HG03457 (cell line): ENCODE data around the gene MAML2.

Experiments
- ATAC-seq: cut with Tn5 transposase; IDR thresholded peaks from one replicate; pipeline ENCODE4 v1.9.1; 2021; ENCODE audit warnings: moderate number of reproducible peaks; ENCODE audit not compliant: unreplicated experiment

The MAML2 gene

DNA sequence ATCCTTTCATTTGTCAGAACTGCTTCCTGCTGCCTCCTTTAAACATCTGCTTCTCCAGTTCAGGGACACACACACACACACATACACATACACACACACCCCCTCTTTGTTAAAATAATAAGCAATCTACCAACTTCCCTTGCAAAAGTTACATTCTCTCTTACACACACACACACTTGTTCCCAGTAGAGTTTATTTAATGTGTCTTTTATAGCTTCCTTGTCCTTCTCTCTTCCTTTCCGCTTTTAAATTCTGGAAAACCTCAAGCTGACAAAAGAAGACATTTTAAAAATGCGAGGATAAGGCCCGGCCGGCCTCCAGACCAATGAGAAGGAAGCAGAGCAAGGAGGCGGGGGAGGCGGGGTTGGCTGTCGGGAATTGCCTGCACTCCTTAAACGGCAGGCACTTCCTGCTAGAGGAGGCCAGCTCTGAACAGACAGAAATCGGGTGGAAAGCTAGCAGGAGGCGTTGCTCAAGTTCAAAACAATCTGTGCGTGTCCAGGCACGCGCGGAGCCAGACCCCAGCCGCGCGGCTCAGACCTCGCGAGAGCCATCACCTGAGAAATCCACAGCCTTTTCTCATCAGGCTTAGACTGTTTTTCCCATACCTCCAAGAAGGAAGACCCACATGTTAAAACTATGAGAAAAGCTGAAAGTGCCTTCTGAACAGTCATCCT lies 99.9 kb downstream of the MAML2 start:
- ATAC-seq, result peak; percentile 95

DNA sequence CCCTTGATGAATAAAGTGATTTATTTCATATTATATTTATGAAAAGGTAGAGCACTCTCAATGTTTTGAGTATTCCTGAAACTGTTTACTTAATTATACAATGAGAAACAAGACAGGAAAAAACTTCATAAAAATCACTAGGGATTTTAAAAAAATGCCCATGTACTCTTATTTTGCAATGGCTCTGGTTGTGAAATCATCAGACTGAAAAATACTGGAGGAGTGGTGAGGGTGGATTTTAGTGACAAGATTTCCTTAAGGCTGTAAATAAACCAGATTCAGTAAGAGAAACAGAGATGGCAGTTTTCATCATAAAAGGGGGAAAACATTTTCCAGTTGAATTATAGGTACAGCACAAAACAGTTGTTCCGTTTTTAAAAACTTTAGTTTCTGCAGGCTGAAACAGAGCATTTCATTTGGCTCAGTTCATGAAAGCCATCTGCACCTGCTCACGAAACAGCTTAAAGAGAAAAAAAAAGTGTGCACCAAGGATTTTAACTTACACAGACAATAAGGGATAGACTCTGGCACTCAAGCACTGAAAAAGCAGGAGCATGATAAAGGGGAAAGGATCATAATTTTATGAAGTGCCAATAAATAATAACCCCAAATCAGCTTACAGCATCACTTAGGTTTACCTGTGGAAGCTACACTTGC lies 100.7 kb downstream of the MAML2 start:
- ATAC-seq, result no peak

DNA sequence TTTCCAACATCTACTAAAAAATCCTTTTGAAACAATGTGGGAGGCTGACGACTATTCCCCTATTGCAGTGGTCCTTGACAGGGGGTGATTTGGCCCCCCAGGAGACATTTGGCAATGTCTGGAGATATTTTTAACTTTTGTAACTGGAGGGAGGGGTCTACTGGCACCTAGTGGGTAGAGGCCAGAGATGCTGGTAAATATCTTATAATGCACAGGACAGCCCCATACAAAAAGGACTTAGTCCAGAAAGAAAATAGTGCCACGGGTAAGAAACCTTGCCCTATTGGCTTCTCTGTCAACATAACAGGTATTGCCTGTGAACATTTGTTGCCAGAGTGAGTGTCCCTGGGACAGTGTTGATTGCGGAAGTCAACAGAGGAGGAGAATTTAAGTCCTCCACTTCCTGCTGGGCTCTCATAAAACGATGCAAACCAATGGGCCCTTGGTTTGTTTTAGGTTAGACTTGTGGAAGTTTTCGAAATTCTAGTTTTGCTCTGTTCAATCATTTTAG lies 101.6 kb downstream of the MAML2 start:
- no peak for ATAC-seq

DNA sequence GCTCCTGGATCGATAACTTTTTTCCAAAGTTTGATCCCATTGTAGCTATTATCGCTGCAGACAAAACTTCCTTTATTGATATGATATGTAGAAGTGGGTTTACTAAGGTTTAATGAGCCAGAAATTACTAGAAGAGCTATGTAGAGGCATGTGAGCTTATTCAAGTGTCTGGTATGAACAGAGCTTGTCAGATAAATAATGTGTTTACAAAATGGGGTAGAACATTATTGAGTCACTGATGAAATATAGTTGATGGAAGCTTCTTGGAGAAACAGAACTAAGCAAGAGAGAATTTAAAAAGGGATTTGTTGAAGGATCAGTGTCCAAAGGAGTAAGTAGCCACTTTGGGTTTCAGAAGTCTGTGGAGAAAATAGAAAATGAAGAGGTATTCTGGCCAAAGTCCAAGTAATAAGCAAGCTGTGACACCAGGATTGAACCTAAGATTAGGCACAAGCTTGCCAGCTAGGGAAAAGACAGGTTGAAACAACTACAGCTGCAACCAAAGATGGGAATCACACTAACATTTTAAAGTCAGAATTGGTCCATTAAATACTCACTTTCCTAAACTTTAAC lies 104.3 kb downstream of the MAML2 start:
- no peak for ATAC-seq

DNA sequence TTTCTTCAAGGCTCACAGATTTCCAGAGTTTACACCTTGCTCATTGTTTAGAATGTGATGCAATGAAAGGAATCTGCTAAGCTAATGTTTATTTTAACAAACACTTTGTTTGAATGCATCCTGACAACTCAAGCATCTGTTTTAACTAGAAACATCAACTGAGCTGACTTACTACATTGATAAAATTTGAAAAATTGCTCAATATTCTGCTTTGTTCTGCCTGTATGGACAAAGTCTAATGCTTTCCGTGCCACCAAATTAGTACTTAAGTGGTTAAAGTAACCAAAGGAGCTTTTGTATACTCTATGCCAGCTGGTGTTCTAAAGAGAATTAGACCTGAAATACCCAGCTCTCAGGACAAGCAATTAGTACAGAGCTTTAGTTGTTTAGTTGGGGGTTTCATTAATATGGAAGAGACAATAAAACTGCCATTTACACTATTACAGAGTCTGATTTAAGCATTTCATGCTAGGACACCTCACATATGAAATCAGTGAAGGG lies 105.2 kb downstream of the MAML2 start:
- no peak for ATAC-seq

DNA sequence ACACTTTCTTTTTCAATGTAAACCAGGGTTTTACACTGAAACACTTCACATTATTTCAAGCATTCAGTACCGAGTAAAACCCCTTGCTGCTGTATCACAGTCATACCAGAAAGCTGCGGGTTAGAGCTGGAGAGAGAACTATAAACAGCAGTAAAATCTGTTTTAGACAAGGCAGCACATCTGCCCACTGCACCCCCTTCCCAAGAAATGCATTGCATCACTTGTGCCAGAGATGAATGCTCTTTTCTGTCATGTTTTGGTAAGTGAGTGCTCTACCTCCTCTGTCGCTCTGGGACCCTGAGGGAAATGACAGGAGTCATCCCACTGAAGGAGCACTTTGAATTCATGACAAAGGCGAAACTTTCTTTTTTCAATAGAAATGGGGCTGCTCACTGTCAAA lies 107.2 kb downstream of the MAML2 start:
- no peak for ATAC-seq

DNA sequence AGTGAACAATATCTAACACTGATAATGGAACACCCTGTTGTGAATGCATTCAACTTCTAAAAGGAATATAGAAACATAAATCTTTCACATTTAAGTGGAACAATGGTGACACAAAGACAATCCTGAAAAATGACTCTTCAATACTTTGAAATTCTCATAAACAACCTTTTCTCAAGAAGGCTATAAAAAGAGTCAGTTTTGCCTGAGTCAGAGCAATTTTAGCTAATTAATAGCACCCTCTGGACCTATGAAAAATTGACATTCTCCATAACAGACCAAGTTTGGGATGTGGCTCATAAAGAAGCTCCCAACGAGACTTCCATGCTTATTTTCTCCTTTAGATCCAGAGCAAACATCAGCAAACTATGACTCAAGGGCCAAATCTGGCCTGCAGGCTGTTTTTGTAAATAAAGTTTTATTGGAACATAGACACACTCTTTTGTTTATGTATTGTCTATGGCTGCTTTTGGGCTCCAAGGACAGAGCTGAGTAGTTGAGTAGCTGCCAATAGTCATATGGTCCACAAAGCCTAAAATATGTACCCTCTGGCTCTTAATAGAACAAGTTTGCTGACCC lies 108.0 kb downstream of the MAML2 start:
- no peak for ATAC-seq

DNA sequence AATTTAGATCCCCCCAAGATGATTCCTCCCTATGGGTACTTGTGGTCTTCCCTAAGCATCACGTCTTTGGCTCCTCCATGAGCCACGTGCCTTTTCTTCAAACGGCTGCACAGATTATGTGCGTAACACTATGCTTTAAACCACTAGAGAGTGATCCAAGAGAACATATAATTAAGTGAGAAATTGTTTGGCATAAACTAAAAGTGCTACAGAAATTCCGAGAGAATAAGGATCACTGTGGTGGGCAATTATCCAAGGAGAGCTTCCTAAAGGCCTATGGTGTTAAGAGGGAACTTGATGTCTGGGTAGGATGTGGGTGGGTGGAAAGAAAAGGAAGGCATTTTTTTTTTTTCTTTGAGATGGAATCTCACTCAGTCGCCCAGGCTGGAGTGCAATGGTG lies 110.9 kb downstream of the MAML2 start:
- ATAC-seq, result no peak

DNA sequence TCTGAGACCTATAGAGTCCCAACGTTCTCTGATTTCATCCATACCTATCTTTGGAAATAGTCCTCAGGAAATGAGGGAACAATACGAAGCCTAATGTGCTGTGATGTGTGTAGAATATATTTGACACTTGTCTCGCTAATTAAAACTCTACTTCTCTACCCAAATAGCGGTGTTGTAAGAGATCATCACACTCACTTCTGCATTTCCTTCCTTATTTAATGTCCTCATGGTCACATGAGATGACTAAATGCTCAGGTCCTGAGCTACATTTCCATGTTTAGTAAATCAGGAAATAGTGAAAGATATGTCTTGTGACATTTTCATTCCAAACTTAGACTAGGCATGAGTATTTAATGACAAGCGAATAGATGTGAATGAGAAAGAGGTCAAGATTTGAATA lies 112.3 kb downstream of the MAML2 start:
- ATAC-seq, result no peak

DNA sequence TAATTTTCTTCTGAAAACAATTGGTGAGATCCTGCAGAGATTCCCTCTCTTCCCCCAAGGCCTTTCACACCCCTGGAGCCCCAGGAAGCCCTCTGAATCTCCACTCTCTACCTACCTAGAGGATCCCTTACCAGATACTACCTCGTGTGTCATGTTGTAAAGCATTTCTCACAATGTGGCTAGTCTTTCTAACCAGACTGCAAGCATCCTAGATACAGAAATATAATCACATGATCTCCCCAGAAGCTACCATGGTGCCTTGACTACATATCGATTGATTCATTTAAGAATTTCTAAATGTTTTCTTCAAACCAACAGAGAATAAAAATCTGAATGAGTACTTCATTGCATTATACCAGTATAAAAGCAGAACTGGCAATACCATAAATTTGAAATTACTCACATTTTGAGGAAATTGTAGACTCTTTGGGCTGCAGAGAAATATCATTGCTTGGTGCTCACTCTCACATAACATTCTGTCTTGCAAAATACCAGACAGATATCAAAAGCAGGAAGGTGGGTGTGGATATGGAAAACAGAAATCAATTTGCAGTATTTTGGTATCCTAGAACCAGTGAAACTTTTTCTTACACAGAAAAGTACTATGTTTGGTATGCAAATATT lies 113.5 kb downstream of the MAML2 start:
- no peak for ATAC-seq

DNA sequence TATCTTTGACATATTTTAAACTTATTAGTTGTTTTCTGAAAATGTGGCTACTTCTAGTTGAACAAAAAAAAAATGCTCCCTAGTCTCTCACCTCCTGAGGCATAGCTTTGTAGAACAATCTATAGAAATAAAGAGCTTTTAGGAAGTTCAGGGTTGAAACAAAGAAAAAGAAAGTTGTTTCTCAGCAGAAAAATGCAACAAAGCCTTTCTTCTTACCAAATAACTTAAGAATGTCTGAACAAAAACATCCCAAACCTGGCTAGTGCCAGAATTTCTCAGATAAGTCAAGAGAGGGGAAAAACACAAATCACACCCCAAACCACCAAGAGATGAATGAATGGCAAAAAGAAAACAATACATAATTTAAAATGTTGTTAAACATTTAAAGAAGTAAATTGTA lies 114.1 kb downstream of the MAML2 start:
- ATAC-seq, result no peak

DNA sequence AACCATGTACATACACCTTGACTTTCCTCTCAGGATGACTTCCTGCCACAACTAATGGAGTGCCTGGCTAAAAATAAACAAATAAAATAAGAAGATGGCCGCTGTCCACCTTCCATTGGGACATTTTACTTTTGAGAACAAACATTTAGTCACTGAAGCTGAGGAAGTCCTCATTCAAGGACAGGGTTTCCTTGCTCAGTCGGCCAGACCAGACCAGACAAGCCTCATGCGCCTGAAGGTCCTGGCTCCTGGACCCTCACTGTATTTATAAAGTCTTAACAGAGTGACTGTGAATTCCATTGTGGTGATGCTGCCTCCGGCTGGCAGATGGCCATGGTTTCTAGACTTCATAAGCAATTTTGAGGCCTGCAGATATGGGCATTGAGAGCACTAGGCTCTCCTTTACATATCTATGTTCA lies 114.5 kb downstream of the MAML2 start:
- no peak for ATAC-seq

DNA sequence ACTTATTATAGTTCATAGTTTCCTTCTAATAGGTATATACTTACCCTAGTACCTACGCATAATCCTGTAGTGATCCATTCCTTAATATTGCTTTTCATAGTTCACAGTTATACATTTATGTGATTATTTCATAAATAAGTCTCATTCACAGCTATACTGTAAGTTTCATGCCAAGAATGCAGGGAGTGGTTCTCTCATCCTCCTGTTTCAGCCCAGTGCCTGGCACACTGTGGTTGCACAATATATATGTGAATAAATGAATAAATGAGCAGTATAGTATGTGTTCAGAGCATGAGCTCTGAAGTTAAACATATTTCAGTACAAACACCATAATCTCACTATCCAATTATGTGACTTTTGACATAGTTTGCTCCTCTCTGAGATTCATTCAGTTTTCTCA lies 115.8 kb downstream of the MAML2 start:
- no peak for ATAC-seq

DNA sequence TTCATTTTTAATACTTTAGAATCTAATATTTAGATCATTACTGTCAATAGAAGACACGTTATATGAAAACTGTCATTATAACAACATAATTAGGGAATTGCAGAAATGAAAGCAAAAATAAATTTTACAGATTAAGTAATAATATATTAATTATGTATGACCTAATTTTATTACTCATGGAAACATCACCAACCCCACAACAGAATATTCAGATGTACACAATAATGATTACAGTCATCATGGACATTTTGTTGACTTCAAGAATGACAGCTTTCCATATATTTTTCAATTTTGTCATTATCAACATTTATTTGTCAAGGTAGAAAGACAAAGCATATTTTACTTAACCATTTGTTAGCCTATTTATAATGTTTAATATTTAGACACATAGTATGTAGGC lies 119.9 kb downstream of the MAML2 start:
- no peak for ATAC-seq

DNA sequence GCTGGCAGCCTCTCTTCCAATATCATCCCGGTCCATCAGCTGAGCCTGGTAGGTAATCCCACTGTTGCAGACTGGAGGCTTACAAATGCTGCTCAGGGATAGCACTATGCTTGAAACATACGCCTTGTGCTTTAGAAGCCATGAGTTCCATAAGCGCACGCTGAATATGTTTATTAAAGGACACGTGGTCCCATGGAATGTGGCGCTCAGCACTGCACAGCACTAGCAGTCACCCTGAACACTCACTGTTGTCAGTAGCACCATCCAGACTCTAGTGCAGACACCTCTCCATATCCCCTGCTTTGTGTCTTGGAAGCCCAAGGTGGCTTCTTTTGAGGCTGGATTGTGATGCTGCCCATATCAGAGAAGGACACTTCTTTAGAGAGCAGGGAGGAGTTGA lies 120.9 kb downstream of the MAML2 start:
- ATAC-seq, result no peak

DNA sequence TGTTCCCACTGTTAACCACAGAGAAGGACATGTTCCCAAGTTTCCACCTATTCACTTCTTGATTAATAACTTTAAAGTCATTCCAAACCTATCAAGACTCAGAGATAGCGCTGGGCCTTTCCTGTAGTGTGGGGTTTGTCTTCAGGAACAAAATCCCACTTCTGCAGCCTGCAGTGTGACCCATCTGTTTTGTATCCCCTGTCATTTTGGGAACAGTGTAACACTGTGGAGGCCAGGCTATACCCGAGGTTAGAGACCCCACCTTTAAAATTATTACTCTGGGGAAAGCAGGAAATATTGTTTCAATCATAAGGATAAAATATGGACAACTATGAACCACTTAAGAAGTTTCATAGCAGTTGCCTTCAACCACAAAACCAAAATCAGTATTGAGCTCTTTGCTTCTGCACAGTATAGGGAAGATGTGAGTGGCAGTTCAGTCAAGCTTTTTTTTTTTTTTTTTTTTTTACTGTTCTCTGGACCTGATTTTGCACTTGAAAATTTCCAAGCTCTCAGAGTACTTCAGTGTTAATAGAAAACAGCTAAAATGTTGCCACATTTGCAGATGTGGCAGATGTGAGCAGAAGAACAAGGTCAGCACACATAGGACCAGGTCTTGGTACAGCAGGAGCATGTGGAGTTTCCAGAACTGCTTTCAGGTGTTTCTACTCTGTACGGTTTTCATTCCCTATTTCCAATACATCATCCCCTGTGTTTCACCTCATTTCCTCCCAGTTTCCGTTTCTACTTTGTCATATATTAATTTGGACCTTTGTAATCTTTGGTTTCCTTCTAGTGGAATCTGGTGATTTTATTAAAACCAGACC lies 121.5 kb downstream of the MAML2 start:
- no peak for ATAC-seq

DNA sequence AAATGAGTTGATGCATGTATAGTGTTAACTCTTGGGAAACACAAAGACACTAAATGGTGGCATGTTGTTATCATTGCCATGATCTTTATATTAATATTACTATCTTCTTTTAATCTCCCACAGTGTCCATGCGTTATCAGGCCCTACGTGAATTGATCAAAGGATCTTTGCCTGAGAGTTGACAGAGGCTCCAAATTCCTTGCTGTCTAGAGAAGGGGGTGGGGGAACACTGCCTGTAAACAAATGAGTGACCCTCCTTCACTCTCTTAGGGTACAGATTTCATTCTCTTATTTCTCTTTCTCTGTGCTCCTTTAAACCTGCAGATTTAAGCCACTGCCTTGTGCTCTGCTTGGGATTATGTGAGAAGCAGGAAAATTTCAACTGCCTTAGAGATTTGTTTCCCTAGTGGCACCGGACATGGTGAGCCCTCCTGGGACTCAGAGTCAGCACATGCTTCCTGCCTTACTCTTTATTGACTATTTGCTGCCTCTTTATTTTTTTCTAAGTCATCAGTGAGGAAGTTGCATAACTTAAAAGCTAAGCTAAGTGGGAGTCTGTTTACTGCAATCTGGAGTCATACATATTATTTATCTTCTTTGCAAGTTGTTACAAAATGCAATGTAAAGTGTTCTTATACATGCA lies 122.9 kb downstream of the MAML2 start:
- ATAC-seq, result no peak

DNA sequence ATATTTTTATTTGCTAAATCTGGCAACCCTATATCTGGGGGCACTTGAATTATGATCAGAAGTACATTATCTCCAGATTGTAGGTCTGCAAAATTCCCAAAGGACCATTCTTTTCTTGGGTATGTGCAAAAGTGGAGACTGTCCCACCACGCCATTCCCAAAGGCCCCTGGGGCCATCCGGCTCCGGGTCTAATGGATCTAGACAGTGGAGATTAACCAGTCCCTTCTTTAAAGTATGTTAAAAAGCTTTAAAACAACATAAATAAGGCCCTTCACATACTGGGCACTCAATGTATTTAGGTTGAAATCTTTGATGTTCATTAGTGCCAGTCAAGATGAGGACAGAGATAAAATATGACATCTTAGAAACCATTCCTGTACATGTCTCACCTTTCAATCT lies 124.1 kb downstream of the MAML2 start:
- no peak for ATAC-seq

DNA sequence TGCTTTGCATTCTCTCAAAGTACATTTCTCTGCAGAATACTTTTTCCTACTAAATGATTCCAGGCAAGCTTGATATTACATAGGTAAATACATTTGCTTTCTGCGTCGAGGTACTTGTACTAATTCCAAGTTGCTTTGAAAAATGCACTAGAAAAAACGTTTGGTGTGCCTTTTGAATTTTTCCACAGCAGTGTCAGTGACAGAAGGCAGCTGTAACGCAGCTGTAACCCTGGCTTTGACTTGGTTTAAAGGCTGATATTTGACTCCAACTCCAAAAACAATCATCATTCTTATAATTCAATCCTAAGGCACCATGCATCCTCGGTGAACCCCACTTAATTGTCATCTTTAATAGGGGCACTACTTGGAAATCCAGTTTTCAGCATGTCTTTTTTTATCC lies 125.0 kb downstream of the MAML2 start:
- no peak for ATAC-seq

DNA sequence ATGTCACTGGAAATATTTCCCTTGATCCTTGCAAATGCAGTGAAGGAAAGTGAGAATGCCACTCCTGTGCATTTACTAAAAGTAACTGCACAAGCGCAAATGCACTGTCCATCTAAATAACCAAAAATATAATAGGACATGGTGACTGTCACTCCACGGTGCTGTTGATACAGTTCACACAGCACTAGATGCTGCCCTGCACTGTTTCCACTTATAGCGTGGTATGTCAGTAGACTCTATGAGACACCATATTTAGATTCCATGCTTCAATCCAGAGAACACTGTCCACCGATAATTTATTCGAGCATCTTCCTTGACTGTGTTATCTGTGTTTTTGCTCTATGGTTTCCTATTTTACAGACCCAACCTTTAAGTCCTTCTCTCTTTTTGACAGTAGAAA lies 125.8 kb downstream of the MAML2 start:
- ATAC-seq, result no peak
